Upper lobe of left lung (tissue), 4 donors: ENCODE results near the gene HIPK1.

ENCODE experiments used
- POLR2A ChIP-seq, 4 donors: fragments of 450-650 bp; IDR thresholded peaks; one replicate each; pipeline ENCODE4 v1.5.1; 2016 to 2017; ENCODE audit warnings: antibody characterized with exemption in 4 of 4, mild to moderate bottlenecking in 2 of 4
- TF ChIP-seq, protein P1 (sequence below), 6 experiments: fragments of 450-650 bp in 4 of 6; fragments of 200-600 bp in 2 of 6; sonication (generic) in 2 of 6; IDR thresholded peaks; one replicate each; pipeline ENCODE4 v1.5.1; 2016 to 2019; ENCODE audit warnings: antibody characterized with exemption in 6 of 6

DNA sequence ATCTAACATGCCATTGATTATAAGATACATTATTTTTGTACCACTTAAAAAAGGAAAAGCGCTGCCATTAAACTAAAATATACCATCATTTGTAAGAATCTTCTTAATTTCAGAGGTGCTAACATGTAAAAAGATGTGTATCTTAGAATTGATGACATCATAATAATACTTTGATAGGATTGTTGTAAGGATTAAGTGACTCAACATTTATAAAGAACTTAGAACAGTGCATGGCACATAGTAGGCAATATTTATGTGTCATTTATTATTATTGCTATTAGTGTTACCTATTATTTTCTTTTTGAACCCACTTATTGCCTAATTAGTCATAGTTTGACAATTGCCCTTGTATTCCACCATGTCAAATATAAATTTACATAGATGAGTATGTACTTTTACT lies 21.8 kb downstream of the HIPK1 start:
- TF ChIP-seq POLR2A (IDR thresholded peaks at IDR 0.05): no peak
- TF ChIP-seq, protein P1, sequence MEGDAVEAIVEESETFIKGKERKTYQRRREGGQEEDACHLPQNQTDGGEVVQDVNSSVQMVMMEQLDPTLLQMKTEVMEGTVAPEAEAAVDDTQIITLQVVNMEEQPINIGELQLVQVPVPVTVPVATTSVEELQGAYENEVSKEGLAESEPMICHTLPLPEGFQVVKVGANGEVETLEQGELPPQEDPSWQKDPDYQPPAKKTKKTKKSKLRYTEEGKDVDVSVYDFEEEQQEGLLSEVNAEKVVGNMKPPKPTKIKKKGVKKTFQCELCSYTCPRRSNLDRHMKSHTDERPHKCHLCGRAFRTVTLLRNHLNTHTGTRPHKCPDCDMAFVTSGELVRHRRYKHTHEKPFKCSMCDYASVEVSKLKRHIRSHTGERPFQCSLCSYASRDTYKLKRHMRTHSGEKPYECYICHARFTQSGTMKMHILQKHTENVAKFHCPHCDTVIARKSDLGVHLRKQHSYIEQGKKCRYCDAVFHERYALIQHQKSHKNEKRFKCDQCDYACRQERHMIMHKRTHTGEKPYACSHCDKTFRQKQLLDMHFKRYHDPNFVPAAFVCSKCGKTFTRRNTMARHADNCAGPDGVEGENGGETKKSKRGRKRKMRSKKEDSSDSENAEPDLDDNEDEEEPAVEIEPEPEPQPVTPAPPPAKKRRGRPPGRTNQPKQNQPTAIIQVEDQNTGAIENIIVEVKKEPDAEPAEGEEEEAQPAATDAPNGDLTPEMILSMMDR (IDR thresholded peaks at IDR 0.05): no peak
